AG04450 (cell line): Measurements from ENCODE around the gene CXADR. TPM values are rescaled to one million over a fixed set of nuclear protein-coding genes. Genes with fewer than 3 reads are reported as not detected.

Experiments used
- CTCF ChIA-PET: fragments of 300-600, 350-600 bp; formaldehyde crosslinking; extraction: SDS; loops from one replicate; lab custom pipeline; 2022; ENCODE audit warnings: antibody characterized with exemption, inconsistent platforms; lab: Charles Lee
- POLR2A ChIA-PET: fragments of 350-600 bp; formaldehyde crosslinking; extraction: SDS; loops from one replicate; lab custom pipeline; 2021; ENCODE audit warnings: antibody characterized with exemption, inconsistent platforms; lab: Yijun Ruan, JAX
- DNase-seq: peaks from one replicate; pipeline ENCODE4 v3.0.0-alpha.2; 2011; ENCODE audit warnings: low read depth, low spot score
- H3K27ac ChIP-seq: one replicate; pipeline ENCODE4 v1.5.1; 2012; ENCODE audit warnings: low read depth, low read length, control low read depth
- H3K27me3 ChIP-seq: one replicate; pipeline ENCODE4 v1.6.0; 2012; ENCODE audit warnings: low read length; ENCODE audit not compliant: control insufficient read depth, insufficient read depth
- H3K4me3 ChIP-seq: 2 replicates; pipeline ENCODE4 v1.5.1; 2011; ENCODE audit warnings: mild to moderate bottlenecking, low read depth, low read length, control low read depth
- H3K9me3 ChIP-seq: 2 replicates; pipeline ENCODE4 v1.5.1; 2012; ENCODE audit warnings: low read length; ENCODE audit not compliant: control insufficient read depth, insufficient read depth
- CTCF ChIP-seq: IDR thresholded peaks from 2 replicates; pipeline ENCODE4 v1.5.1; 2011; ENCODE audit warnings: low read depth, low read length, control low read depth, inconsistent platforms
- polyA plus RNA-seq: library from polyadenylated mRNA; depleted of rRNA; stranded (reverse); fragments of >200 nt; gene quantifications from 2 replicates; pipeline ENCODE4 v1.2.3, GENCODE V29; 2011

Gene CXADR
- polyA plus RNA-seq, 1 experiment = 0.99 TPM

- TF ChIP-seq CTCF = no peak
- H3K27ac ChIP-seq = no peak overlapping the region
- H3K4me3 ChIP-seq = no peak overlapping the region
- ChIA-PET CTCF (interaction anchor here (7.2 kb wide), 1 partner anchor 196 kb away, joined by 303 read pairs; no protein-coding TSS in a partner anchor), POLR2A (no interaction called here)
- H3K27me3 ChIP-seq = no peaks in the 10 kb centered on the region
- DNase-seq = no peak
- no peaks in the 10 kb centered on the region for H3K9me3 ChIP-seq
These were observed 71.1 kb downstream of the CXADR start for GRCh38 chr21:17583898-17584297.

- H3K27ac ChIP-seq = no peak overlapping the region
- DNase-seq = no peak
- H3K27me3 ChIP-seq = no peaks in the 10 kb centered on the region
- POLR2A ChIA-PET = no interaction called here
- TF ChIP-seq CTCF = peak; percentile 63
- no peaks in the 10 kb centered on the region for H3K9me3 ChIP-seq
- no peak overlapping the region for H3K4me3 ChIP-seq
- CTCF ChIA-PET = interaction anchor here (0.6 to 7.2 kb wide), 33 partner anchors 9 to 339 kb away, joined by 3 to 303 read pairs (median 4); no protein-coding TSS in a partner anchor
These were observed 73.1 kb downstream of the CXADR start for GRCh38 chr21:17585875-17586450.

GRCh38 chr21:17590430-17590829 lies 77.6 kb downstream of the CXADR start:
- Histone ChIP-seq H3K4me3 (no peak overlapping the region), H3K27me3 (no peaks in the 10 kb centered on the region), H3K27ac (no peak overlapping the region), H3K9me3 (no peaks in the 10 kb centered on the region)
- CTCF ChIA-PET = interaction anchor here (2.6 kb wide), 1 partner anchor 203 kb away, joined by 12 read pairs; no protein-coding TSS in a partner anchor
- TF ChIP-seq CTCF = no peak
- POLR2A ChIA-PET = no interaction called here
- DNase-seq = no peak

- no peaks in the 10 kb centered on the region for H3K9me3 ChIP-seq
- CTCF ChIA-PET = interaction anchor here (0.5 to 1.6 kb wide), 3 partner anchors 53 to 329 kb away, joined by 3 to 9 read pairs (median 7); no protein-coding TSS in a partner anchor
- POLR2A ChIA-PET = no interaction called here
- no peak for DNase-seq
- H3K4me3 ChIP-seq = no peak overlapping the region
- no peaks in the 10 kb centered on the region for H3K27me3 ChIP-seq
- no peak for TF ChIP-seq CTCF
- H3K27ac ChIP-seq = no peak overlapping the region
These were observed 84.8 kb downstream of the CXADR start for GRCh38 chr21:17597680-17598079.

GRCh38 chr21:17598437-17598836 lies 85.6 kb downstream of the CXADR start:
- DNase-seq = no peak
- H3K4me3 ChIP-seq = no peak overlapping the region
- H3K9me3 ChIP-seq = no peaks in the 10 kb centered on the region
- no peaks in the 10 kb centered on the region for H3K27me3 ChIP-seq
- ChIA-PET CTCF (interaction anchor here (1.0 to 2.4 kb wide), 4 partner anchors 13 to 328 kb away, joined by 3 to 9 read pairs (median 6); no protein-coding TSS in a partner anchor), POLR2A (no interaction called here)
- TF ChIP-seq CTCF = no peak
- no peak overlapping the region for H3K27ac ChIP-seq
